Bronchial epithelial cell (primary cell): Measurements from ENCODE around the gene APOL6. TPM values are rescaled to one million over a fixed set of nuclear protein-coding genes. Genes with fewer than 3 reads are reported as not detected.
"Not testable (repeated sequence)": the region's sequence is repeated elsewhere in the genome, so short reads cannot be mapped to it uniquely, and the experiment has no call there.

Source experiments
- DNase-seq: peaks from one replicate; pipeline ENCODE4 v3.0.0-alpha.2; 2010; ENCODE audit warnings: low read depth
- FAIRE-seq: peaks from 2 replicates; lab custom pipeline; 2011; peaks lifted over from hg19 to GRCh38; lab: Jason Lieb, UNC
- H3K27me3 ChIP-seq: 2 replicates; pipeline ENCODE4 v1.5.1; 2011; ENCODE audit warnings: low read length; ENCODE audit not compliant: control insufficient read depth, insufficient read depth
- H3K36me3 ChIP-seq: 2 replicates; pipeline ENCODE4 v1.5.1; 2011; ENCODE audit warnings: low read length; ENCODE audit not compliant: control insufficient read depth, insufficient read depth
- H3K4me3 ChIP-seq: 2 replicates; pipeline ENCODE4 v1.5.1; 2011; ENCODE audit warnings: mild to moderate bottlenecking, low read depth, low read length, control low read depth
- CTCF ChIP-seq: IDR thresholded peaks from 2 replicates; pipeline ENCODE4 v1.5.1; 2011; ENCODE audit warnings: mild to moderate bottlenecking, moderate library complexity, low read length, control low read depth, inconsistent platforms; ENCODE audit not compliant: insufficient read depth, severe bottlenecking
- total RNA-seq: library from RNA; depleted of rRNA; stranded (reverse); fragments of >200 nt; gene quantifications from 2 replicates; pipeline ENCODE4 v1.2.1, GENCODE V29; 2014

APOL6 gene
- total RNA-seq, 1 donor from 2014 or later = 6.1 TPM

- Histone ChIP-seq H3K36me3 (no peaks in the 10 kb centered on the region), H3K4me3 (no peak overlapping the region), H3K27me3 (no peaks in the 10 kb centered on the region)
- DNase-seq (no peak), FAIRE-seq (peak; percentile 84)
- no peak for TF ChIP-seq CTCF
Observed at GRCh38 chr22:35678836-35679235, 30.6 kb downstream of the APOL6 start.

- not testable (repeated sequence) for H3K4me3 ChIP-seq, H3K27me3 ChIP-seq, H3K36me3 ChIP-seq, FAIRE-seq
- peak; percentile 35 for DNase-seq
Observed at GRCh38 chr22:35679492-35679891, 31.2 kb downstream of the APOL6 start.

- no peak for TF ChIP-seq CTCF
- H3K4me3 ChIP-seq = no peak overlapping the region
- DNase-seq (peak; percentile 28), FAIRE-seq (no peak)
- no peaks in the 10 kb centered on the region for H3K36me3 ChIP-seq
- no peaks in the 10 kb centered on the region for H3K27me3 ChIP-seq
Observed at GRCh38 chr22:35681454-35682052, 33.3 kb downstream of the APOL6 start.

- FAIRE-seq (no peak), DNase-seq (no peak)
- Histone ChIP-seq H3K27me3 (no peaks in the 10 kb centered on the region), H3K36me3 (no peaks in the 10 kb centered on the region), H3K4me3 (no peak overlapping the region)
- no peak for TF ChIP-seq CTCF
Observed at GRCh38 chr22:35683560-35683959, 35.3 kb downstream of the APOL6 start.

- FAIRE-seq (no peak), DNase-seq (peak; percentile 30)
- no peak overlapping the region for H3K4me3 ChIP-seq
- H3K36me3 ChIP-seq = no peaks in the 10 kb centered on the region
- TF ChIP-seq CTCF = peak; percentile 37
- no peaks in the 10 kb centered on the region for H3K27me3 ChIP-seq
Observed at GRCh38 chr22:35684270-35684700, 36.0 kb downstream of the APOL6 start.

GRCh38 chr22:35684732-35685131, 36.5 kb downstream of the APOL6 start:
- Histone ChIP-seq H3K4me3 (no peak overlapping the region), H3K27me3 (no peaks in the 10 kb centered on the region), H3K36me3 (no peaks in the 10 kb centered on the region)
- no peak for TF ChIP-seq CTCF
- FAIRE-seq (no peak), DNase-seq (no peak)
